Measurements from ENCODE around the gene COX8A. TPM values are rescaled to one million over a fixed set of nuclear protein-coding genes. Genes with fewer than 3 reads are reported as not detected.

The COX8A gene
- total and polyA plus RNA-seq, 2 of the 8 experiments (the other 6 are each of a cell fraction or from before 2014, with no cell fraction given), result 365 to 1,720 TPM

DNA sequence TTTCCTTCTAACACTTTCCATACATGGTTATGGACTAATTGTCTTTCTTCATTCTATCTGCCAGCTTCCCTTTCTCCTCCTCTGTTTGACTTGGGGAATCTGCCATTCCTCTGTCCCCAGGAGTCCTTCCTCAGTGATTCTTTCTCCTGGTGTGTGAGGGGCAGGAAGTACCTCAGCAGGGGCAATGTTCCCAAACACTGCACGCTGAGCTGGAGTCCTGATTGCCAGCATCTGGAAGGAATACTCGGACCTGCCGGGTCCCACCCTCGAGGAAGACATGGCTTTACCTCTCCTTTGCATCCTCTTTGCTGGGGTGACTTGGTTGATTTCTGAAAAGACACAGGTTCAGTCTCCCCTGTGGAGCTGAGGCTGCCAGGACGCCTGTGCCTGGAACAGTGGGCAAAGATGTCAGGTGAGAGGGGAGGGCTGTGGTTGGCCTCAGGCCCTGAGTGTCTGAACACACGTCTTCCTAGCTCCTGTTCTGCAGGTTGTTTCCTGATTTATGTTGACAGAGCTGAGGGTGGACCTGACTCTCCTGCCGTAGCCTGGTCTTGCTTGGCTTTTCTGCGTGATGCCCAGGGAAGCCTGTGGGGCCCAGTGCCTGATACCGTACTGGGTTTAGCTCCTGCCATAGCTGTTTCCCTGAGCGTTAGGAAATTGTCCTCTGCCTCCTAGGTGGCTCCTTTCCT, 4.3 kb downstream of the COX8A start (continued):
- no peak for TF ChIP-seq CHD7 (IDR thresholded peaks at IDR 0.05; ENCODE audit: insufficient replicate concordance, low read length)
- TF ChIP-seq CBX5 (IDR thresholded peaks at IDR 0.05; ENCODE audit: low read depth, low read length), result no peak
- TF ChIP-seq TCF12 (IDR thresholded peaks at IDR 0.05; ENCODE audit: low read depth, low read length), result no peak
- TF ChIP-seq SRF (IDR thresholded peaks at IDR 0.05; ENCODE audit: low read depth, low read length), result no peak
- TF ChIP-seq EP300 (IDR thresholded peaks at IDR 0.05; ENCODE audit: borderline replicate concordance in 1 of 2, low read depth in 2 of 2, low read length in 2 of 2), result no peak
- TF ChIP-seq POLR2A (IDR thresholded peaks at IDR 0.05; ENCODE audit: control extremely low read depth in 1 of 2, low read depth in 2 of 2, low read length in 2 of 2), result no peak
- TF ChIP-seq POLR2AphosphoS5 (IDR thresholded peaks at IDR 0.05; ENCODE audit: low read depth, low read length), result 0 out of 2 replicates have a peak, but pooled peaks have one; percentile 21
- TF ChIP-seq HDAC6 (IDR thresholded peaks at IDR 0.05; ENCODE audit: low read depth, low read length), result no peak
- TF ChIP-seq RNF2 (IDR thresholded peaks at IDR 0.05; ENCODE audit: borderline replicate concordance, low read depth, low read length, missing control alignments, poor library complexity, severe bottlenecking), result no peak
- TF ChIP-seq EGR1 (IDR thresholded peaks at IDR 0.05; ENCODE audit: borderline replicate concordance, low read depth, low read length), result 0 out of 2 replicates have a peak, but pooled peaks have one; percentile 72
